Dedifferentiated amniotic fluid mesenchymal stem cell (primary cell): Measurements from ENCODE around the gene COL7A1.
A peak's percentile ranks its signal among the peaks of the same experiment; 100 is the strongest.

Experiments
- DNase-seq: peaks from one replicate; pipeline ENCODE4 v3.0.0-alpha.2; 2016; ENCODE audit errors: extremely low spot score

COL7A1 gene

GRCh38 chr3:48591886-48592518, 3.1 kb downstream of the COL7A1 start:
- DNase-seq: no peak

- DNase-seq: no peak
These were observed 3.7 kb downstream of the COL7A1 start for GRCh38 chr3:48591436-48591835.

GRCh38 chr3:48588230-48588629, 6.9 kb downstream of the COL7A1 start:
- DNase-seq: no peak

GRCh38 chr3:48587686-48588085, 7.4 kb downstream of the COL7A1 start:
- DNase-seq: no peak

- no peak for DNase-seq
These were observed 9.7 kb downstream of the COL7A1 start for GRCh38 chr3:48585411-48585810.

- DNase-seq: no peak
These were observed 10.3 kb downstream of the COL7A1 start for GRCh38 chr3:48584836-48585235.

GRCh38 chr3:48581621-48582481, 13.3 kb downstream of the COL7A1 start:
- DNase-seq: no peak

- DNase-seq: no peak
These were observed 18.5 kb downstream of the COL7A1 start for GRCh38 chr3:48576647-48577046.

GRCh38 chr3:48575366-48575765, 19.8 kb downstream of the COL7A1 start:
- no peak for DNase-seq

GRCh38 chr3:48573973-48574585, 21.1 kb downstream of the COL7A1 start:
- DNase-seq: no peak

- DNase-seq: no peak
These were observed 22.6 kb downstream of the COL7A1 start for GRCh38 chr3:48572517-48572916.

GRCh38 chr3:48571938-48572337, 23.2 kb downstream of the COL7A1 start:
- DNase-seq: no peak

GRCh38 chr3:48569808-48570450, 25.2 kb downstream of the COL7A1 start:
- DNase-seq: no peak

GRCh38 chr3:48569400-48569799, 25.7 kb downstream of the COL7A1 start:
- DNase-seq: no peak

GRCh38 chr3:48568476-48568875, 26.7 kb downstream of the COL7A1 start:
- DNase-seq: no peak

GRCh38 chr3:48567500-48567899, 27.6 kb downstream of the COL7A1 start:
- DNase-seq: no peak

- DNase-seq: no peak
These were observed 28.0 kb downstream of the COL7A1 start for GRCh38 chr3:48567090-48567489.

GRCh38 chr3:48566401-48566760, 28.7 kb downstream of the COL7A1 start:
- DNase-seq: no peak

- DNase-seq: peak; percentile 24
These were observed 29.3 kb downstream of the COL7A1 start for GRCh38 chr3:48565591-48566400.

GRCh38 chr3:48565186-48565585, 29.9 kb downstream of the COL7A1 start:
- DNase-seq: no peak

GRCh38 chr3:48564667-48565066, 30.5 kb downstream of the COL7A1 start:
- DNase-seq: no peak

- DNase-seq: no peak
These were observed 31.1 kb downstream of the COL7A1 start for GRCh38 chr3:48564022-48564421.
